ENCODE measurements around the gene MALRD1.

MALRD1 gene

DNA sequence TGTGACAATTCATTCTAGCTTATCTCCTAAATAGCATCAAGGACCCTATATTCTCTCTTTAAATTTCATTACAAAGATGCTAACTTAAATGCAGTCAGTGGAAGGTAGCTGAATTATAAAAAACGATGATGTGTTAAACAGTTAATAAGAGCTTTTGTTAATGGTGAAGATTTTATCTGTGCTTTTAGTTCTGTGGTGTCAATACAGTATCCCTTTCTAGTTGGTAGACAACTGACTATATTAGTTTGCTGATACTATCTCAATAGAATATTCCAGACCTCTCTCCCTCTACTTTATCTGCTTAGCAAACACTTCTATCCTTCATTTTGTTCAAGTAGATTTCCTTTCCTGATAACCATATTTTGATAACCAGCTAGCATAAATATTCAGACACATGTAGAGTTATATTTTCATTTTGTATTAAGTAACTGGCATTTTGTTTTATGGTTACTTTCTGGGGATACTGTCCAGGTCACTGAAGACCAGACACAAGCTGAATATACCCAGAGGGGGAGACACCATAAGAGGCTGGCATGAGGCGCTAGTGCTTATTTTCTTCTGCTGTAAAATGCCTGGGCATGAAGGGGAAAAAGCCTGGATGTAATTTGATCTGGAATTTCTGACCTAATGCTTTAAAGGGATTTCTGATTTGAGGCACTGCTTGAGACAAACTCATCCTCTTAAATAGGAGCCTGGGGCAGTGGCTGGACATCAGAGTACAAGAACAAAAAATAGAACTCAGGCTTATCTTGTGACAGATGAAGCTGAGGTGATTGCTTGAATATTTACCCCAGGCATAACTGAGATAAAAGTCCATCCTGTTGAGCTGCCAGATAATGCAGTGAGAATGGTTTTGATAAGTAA is 197.5 kb downstream of the MALRD1 start:
- DNase-seq: no peak

DNA sequence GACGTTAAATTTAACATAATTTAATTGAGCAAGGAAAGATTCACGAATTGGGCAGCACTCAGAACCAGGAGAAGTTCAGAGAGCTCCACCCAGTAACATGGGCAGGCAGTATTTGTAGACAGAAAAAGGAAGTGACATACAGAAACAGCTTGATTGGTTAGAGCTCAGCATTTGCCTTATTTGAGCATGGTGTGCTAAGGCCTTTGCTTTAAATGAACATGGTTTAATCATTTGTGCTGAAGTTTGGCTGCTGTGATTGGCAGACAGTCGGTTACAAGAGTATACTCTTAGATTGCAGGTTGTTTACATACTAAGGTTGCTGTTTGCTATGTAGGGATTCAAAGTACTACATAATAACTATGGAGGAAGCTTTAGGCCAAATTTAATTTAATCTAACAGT is 199.2 kb downstream of the MALRD1 start:
- no peak for DNase-seq

DNA sequence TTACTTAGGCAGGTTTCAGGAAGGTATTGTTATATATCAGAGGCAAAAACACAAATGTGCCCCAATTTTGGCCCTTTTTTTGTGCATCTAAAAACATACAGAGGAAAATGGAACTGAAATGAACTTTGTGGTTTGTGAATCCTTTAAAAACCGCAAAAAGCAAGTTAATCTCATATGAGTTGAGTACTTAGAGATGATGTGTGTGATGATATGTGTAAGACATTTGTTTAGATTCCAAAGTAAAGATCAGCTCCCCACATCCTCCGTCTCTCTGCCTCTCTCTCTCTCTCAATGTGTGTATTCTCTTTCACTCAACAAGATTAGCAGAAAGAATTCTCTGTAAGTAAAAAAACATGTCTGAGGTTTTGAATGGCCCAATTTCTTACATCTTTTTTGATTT is 201.9 kb downstream of the MALRD1 start:
- DNase-seq: no peak

DNA sequence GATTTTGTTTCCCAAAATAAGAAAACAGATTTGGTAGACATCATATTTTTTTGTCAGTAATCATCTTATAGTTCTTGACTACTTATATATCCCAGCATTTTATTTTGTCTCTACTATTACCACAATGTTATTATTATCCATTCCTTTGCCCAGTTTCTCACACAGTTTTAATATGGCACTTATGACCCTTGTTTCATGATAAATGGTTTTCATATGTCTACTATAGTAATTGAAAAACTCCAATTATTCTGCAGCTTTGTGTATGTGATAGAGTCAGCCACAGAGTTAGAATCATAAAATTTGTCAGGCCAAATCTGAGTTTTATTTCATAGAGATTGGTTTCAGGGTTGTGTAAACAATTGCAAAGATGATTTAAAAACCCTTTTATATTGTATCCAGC is 203.9 kb downstream of the MALRD1 start:
- no peak for DNase-seq

DNA sequence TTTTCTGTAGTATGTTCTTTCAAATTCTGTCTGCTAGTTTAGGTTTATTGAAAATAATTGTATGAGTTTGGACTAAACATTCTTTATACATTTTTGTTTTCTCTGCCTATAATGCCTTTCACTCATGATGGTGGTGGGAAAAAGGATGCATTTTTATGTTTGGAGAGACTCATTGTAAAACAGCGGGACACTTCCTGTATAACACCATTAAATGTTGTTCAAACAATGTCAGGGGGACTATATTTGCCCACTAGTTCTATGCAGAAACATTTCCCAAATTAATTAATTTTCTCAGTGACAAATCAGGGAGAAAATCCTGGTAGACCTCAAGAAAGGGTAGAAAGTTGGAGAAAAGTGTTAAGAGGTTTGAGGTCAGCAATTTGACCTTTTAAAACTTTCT is 207.7 kb downstream of the MALRD1 start:
- no peak for DNase-seq

DNA sequence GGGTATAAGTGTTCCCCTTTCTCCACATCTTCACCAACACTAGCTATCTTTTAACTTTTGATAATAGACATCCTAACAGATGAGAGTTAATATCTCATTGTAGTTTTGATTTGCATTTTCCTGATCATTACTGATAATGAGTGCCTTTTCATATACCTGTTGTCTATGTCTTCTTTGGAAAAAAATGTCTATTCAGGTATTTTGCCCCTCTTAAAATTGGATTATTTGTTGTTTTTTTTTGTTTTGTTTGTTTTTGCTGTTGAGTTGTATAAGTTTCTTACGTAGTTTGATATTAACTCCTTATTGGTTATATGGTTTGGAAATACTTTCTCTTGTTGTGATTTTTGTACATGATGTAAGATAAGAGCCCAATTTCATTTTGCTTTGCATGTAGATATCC is 214.7 kb downstream of the MALRD1 start:
- DNase-seq: no peak

DNA sequence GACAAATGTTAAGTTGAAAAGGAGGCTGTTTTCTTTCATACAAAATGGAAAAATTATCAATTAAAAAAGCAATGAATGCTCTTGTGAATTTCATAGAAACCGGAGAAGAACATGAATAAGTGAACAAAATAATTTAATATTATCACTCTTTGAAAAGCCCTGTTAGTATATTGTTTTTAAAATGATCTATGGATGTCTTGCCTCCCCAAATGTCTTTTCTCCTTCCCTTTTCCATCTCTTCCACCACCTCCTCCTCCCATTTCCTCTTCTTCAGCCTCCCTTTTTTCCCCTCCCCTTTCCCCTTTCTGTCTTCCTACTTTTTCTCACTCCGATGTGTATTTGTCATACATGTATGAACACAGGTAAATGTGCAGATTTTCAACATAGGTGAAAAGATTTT is 234.7 kb downstream of the MALRD1 start:
- DNase-seq: no peak

DNA sequence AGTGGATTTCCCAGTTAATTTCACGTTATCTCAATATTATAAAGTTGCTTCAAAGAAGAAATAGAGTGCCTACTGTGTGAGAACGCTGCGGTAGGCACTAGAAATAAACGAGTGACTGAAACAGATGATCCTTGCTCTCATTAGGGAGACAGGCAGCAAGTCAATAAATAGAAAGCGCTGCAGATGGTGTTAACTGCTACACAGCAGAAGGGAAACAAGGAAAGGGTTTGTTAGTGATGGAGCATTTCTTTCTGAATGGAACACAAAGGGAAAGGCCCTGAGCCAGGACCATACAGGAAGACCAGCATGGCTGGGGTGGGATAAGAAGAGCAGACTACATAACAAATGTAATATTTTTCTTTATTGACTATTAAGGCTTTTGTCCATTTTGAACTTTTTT is 235.2 kb downstream of the MALRD1 start:
- DNase-seq: no peak

DNA sequence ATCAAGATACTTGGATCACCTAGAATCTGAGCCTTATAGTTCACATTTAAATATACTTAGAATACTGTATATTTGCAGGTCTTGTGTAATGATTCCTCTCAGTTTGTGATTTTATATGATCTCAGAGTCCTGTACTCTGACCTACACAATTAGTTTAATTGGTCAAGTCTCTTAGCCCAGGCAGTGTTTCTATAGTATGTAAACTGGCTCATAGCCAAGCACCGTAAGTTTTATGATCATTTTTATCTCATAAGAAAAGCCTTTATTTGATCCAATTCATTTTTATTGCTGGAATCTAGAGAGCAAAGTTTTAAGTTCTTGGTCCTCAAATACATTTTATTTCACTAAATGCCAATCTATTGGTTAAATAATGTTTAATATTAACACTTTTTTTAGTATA is 242.2 kb downstream of the MALRD1 start:
- DNase-seq: no peak

DNA sequence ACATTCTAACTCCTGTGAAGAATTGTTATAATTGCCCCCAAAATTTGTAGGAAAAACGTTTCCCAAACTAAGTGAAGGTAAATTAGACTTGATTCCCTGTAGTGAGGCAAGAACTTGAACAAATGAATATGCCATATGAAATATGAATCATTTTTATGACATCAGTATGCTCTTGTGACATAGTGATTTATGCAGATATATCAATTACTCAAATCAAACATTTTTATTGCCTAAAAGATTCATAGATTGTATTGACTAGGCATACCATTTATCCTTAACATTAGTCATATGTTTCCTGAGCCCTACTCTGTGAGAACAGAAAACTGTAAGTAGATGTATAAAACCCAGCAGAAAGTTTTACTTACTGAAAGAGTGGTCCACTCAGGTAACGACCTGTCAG is 245.6 kb downstream of the MALRD1 start:
- no peak for DNase-seq

DNA sequence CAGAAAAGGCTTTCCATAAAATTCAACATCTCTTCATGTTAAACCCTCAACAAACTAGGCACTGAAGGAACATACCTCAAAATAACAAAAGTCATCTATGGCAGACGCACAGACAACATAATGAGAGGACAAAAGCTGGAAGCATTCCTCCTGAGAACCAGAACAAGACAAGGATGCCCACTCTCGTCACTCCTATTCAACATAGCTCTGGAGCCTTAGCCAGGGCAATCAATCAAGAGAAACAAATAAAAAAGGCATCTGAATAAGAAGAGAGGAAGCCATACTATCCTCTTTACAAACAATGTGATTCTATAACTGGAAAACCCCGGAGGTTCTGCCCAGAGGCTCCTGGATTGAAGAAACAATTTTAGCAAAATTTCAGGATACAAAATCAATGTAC is 251.0 kb downstream of the MALRD1 start:
- DNase-seq: no peak

DNA sequence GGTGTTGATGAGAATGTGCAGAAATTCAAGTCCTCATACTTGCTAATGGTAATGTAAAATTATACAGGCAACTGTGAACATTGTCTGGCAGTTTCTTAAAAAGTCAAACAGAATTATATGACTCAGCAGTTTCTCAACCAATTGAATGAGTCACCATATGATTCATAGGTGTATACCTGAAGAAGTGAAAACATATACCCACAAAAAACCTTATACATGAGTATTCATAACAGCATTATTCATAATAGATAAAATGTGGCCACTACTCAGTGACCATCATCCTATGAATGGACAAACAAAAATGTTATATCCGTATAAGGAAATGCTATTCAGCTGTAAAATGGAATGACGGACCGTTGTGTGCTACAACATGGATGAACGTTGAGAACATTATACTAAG is 253.5 kb downstream of the MALRD1 start:
- no peak for DNase-seq

DNA sequence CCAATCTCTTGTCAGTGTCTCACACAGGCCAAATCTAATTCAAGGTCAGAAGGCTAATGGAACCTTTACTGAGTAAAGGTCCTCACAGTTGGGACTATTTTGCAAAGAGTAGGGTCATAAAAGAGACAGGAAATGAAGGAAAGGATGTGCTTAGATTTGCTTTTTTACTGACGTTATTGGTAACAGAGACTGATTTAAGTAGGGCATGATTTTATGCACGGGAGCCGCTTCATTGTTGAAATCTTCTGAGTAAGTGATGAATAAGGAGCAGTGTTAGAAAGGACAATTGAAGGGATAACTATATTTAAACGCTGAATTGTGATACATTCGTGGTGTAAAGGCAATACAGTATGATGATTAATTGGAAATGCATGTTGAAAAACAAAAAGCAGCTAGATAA is 261.5 kb downstream of the MALRD1 start:
- DNase-seq: no peak

DNA sequence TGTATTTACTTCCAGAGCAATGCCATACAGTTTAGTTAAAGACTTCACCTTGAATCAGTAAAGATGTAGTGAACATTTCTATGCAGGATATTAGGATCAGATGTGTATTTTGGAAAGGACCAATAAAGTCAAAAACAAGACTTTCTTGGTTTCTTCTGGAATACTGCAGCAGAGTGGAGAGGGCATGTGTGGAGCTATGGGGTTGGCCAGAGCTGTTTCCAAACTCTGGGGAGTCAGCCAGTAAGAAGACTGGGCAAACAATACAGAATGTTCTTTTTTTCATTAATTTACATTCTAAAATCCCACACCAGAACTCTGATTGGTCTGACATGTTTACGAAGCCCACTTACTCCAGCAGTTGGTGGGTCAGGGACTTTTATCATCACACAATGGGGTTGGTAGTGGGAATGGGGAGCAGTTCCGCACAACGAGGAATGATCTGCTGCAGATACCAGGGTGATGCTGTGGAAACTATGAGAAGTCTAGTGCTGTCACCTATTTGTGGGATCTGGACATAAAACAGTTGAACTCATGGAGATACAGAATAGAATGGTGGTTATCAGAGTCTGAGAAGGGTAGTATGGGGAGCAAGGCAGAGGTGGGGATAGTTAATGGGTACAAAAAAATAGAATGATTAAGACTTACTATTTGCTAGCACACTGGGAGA is 267.7 kb downstream of the MALRD1 start:
- no peak for DNase-seq

DNA sequence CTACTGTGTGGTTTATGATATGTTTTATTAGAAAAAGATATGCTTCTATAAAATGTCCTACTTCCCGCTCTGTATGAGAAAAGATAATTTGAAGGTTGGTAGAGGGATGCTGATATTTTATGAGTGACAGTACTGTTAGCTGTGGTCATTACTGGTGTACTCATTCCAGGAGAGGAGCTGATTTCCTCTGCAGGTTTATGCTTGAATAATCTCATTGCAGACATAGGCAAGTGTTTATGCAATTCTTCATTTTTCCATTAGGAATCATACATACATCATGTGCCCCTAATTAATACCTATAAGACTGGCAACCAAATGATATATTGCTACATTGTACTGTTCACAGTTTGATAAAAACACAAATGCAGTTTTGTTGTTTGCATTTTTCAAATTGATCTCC is 269.4 kb downstream of the MALRD1 start:
- no peak for DNase-seq

DNA sequence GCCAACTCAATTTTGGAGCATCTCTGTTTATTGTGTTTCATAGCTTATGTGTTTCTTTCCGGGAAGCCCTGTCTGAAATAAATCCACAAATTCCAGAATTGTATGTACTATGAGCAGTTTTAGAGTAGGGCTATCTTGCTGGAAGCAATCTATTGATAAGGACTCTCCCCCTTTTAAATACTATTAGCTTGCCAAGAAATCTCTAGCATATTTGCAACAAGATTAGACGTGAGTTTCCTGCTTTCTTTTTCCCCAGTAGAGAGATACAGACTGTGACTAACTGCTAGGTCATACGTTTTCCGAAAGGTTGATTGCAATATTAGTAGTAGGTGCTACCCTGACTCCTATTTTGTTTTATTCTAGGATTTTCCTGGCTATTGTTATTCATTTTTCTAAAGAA is 277.0 kb downstream of the MALRD1 start:
- no peak for DNase-seq

DNA sequence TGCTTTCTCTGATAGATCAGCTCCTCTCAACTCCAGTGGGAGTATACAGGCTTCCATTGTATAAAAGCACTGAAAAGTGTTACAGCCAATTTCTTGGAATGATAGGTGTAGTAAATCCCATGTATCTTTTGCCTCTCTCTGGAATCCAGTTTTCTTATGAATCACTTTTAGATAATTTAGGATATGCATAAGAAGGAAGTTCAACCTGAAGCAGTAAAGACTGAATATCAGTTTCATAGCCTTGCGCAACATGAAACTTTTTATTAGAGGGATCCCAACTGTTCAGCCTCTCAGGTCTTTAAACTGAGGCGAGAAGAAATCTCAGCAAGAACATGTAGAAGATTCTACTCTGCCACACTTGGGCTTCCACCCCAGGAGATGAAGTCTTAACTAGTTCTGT is 280.0 kb downstream of the MALRD1 start:
- no peak for DNase-seq

DNA sequence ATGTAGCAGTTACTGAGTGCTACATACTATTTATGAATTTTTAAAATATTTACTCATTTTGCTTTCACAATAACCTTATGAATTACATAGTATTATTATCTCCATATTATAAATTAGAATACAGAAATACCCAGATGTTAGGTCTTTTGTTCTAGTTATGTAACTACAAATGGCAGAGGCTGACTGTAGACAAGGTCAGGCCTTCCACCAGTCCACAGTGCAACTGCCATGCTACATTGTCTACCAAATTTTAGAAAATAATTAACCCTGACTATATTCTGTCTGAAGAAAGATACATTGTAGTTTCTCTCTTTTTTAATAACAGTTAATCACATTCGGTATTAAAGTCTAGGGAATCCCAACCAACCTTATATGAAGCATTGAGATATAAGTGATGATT is 280.9 kb downstream of the MALRD1 start:
- DNase-seq: no peak

DNA sequence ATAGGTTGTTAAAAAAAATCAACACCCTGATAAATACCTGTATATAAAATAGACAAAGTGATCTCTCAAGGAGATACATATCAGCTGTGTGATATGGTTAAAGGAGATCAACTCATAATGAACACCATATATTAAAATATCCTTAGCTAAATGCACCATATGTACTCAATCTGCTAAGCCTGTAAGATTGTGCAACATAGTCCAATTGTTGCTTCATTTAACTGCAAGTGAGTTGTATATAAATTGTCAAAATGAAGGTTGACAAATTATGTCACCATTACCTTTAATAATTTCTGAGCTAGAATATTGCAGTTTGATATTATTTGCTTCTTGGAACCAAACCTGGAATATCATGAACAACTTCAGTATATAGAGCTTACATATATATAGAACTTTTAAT is 283.7 kb downstream of the MALRD1 start:
- DNase-seq: no peak

DNA sequence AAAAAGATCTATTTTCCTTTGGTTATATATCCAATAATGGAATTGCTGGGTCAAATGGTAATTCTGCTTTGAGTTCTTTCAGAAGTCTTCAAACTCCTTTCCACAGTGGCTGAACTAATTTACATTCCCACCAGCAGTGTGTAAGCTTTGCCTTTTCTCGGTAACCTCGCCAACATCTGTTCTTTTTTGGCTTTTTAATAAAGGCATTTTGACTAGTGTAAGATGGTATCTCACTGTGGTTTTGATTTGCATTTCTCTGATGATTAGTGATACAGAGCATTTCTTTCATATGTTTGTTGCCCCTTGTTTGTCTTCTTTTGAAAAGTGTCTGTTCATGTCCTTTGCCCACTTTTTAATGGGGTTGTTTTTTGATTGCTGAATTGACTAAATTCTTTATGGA is 285.0 kb downstream of the MALRD1 start:
- DNase-seq: no peak

DNA sequence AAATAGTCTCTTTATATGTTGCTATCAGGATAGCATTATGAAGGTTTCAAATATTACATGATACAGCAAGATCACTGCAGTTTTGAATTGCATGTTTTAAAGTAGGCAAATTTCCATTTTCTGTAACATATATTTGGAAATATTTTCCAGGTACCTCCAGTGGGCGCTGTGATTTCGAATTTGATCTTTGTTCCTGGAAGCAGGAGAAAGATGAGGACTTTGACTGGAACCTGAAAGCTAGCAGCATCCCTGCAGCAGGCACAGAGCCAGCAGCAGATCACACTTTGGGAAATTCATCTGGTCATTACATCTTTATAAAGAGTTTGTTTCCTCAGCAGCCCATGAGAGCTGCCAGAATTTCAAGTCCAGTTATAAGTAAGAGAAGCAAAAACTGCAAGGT is 299.0 kb downstream of the MALRD1 start:
- no peak for DNase-seq

DNA sequence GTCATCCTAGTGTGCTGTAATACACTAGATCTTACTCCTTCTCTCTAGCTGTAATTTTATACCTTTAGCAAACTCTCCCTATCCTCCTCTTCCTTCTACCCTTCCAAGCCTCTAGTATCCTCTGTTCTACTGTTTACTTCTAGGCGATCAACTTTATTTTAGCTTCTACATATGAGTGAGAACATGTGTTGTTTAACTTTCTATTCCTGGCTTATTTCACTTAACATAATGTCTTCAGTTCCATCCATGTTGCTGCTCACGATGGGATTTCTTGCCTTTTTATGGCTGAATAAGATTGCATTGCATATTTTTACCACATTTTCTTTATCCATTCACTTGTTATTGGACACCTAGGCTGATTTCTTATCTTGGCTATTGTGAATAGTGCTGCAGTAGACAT is 318.6 kb downstream of the MALRD1 start:
- no peak for DNase-seq

DNA sequence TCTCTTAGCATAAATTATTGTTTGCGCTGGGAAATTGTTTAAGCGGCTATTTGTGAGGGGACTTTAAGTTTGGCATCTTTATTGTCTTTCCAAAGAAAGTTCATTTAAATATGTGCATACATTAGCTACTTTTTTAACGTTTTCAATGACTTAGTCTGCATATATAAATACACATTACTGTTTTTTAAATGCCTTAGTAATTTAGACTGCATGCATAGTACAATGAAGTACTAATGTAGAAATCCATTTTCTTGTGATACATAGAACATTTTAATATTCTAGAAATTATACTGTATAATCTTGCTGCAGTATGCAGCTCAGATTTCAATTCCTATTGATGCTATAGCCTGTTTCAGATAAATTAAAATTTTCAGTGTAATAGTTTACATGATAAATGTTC is 325.4 kb downstream of the MALRD1 start:
- no peak for DNase-seq

DNA sequence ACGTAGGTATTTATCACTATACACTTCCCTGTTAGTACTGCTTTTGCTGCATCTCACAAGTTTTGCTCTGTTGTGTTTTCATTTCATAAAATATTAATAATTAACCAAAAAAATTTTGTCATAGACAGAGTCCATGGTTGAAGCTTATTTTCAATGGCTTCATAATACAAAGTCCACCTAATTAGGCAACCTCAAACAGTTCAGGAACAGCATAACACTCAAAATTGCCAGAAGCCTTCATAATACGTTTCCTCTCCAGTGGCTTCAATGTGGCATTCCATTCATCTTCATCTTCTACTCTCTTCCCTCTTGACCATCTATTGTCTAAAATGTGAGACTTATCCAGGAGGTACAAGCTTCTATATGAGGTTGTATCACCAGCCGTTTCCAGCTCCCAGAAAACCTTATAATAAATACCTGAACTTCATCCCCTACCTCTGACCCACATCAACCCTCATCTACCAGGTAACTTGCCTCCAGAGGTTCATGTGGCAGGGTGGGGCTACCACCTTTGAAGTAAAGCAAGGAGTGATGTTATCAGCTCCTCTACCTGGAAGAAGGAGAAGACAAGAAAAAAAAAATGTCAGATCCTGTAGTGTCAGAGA is 337.3 kb downstream of the MALRD1 start:
- DNase-seq: no peak

All from central memory CD4-positive, alpha-beta T cell (primary cell).